GM10266 (cell line): ENCODE results near the gene ATG7.
"Not testable (repeated sequence)": the region's sequence is repeated elsewhere in the genome, so short reads cannot be mapped to it uniquely, and the experiment has no call there.

Experiments used
- DNase-seq: peaks from one replicate; pipeline ENCODE4 v3.0.0; 2012; ENCODE audit errors: extremely low spot score
- TF ChIP-seq, protein P1 (sequence below): IDR thresholded peaks from 2 replicates; pipeline ENCODE4 v1.5.1; 2012; ENCODE audit warnings: mild to moderate bottlenecking, low read depth; ENCODE audit not compliant: control insufficient read depth, insufficient read depth; ENCODE audit errors: missing control alignments

Gene ATG7

DNA sequence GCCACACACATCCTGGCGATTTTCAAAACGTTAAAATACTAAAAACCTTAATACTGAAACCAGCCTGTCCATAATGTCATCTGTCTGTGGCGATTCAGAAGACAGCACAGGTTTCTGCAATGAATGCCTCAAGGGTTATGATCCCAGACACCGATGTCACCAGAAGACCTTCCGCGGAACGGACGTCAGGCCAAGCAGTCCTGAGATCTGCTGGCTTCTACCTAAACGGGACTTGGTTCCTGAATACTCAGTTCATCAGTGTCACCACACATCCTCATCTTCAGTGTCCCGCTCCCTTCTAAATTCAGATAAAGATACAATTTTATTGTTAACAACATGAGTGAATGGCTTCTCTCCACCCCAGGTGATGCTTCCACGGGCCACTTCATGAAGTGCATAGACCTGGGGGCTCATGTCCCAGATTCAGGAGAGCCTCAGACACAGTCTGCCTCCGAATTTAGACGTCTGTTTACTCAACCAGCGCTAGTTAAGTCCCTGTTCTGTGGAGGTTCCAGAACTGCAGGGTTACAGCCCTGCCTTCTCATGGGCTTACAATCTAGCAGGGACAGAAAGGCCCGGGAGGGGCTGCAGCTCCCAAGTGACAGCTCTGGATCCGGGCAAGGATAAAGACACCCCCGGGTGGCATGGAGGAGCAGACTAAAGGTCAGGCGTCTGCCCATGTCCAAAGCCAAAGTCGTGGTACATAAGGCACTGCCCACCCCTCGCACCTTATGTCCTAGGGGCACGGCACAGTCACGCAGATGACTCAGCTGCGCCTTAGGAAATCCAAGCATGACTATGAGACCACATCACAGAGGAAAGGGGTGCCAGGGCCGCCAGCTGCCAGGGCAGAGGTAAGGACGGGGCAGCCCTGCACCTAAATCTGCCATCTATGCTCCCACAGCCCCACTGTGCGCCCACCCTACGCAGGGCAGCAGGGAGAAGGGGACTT lies 295.6 kb downstream of the ATG7 start:
- TF ChIP-seq, protein P1, sequence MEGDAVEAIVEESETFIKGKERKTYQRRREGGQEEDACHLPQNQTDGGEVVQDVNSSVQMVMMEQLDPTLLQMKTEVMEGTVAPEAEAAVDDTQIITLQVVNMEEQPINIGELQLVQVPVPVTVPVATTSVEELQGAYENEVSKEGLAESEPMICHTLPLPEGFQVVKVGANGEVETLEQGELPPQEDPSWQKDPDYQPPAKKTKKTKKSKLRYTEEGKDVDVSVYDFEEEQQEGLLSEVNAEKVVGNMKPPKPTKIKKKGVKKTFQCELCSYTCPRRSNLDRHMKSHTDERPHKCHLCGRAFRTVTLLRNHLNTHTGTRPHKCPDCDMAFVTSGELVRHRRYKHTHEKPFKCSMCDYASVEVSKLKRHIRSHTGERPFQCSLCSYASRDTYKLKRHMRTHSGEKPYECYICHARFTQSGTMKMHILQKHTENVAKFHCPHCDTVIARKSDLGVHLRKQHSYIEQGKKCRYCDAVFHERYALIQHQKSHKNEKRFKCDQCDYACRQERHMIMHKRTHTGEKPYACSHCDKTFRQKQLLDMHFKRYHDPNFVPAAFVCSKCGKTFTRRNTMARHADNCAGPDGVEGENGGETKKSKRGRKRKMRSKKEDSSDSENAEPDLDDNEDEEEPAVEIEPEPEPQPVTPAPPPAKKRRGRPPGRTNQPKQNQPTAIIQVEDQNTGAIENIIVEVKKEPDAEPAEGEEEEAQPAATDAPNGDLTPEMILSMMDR, result no peak
- no peak for DNase-seq

DNA sequence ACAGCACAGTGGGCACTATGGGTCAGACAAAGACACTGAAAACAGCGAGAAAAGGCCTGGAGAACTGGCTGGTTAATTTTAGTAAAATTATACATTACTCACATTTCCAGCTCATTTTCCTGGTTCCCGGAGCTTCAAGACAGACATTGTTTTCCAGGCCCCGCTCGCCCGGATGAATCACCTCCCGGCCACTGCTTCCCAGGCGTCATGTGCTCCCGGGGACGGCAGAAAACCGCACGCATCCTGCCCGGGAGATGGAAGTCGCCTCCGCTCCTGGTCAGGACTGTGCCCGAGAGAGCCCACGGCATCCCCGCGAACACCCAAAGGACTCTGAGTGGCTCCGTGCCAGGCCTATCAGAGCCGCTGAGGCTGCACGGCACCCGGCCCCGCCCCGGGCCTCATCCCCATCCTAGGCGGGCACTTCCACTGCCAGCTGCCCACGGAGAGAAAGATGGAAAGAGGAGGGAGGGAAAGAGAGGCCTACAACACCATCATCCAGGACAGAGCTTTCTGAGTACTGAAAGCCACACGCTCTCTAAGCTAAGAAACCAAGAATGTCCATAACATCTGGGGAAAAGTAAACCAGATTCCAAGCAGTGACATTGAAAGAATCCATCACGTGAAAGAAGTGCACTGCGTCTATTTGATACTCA lies 296.4 kb downstream of the ATG7 start:
- no peak for DNase-seq
- TF ChIP-seq, protein P1, result no peak

DNA sequence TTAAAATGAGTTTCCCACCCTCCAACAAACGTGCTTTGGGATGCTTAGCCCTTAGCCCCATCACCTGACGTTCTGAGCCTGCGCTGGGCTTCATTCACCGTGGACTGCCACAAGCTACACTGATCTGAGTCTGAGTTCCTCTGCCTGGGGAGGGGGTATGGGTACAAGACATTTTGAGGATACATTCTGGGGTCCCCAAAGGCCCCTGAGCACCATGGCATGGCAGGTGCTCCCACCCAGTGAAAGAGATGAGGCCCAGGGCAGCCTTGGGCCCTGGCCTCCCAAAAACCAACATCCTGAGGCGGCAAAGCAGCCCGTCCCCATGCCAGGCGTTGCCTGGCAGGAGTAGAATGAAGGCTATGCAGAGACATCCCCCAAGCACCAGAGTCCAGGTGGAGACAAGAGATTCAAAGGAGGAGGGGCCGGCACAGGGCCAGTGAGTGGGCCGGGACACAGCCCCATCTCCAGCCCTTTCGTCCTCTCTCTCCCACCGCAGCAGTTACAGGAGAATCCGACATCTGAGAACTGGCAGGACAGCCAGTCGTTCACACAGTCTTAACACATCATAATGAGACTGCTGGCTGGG lies 297.1 kb downstream of the ATG7 start:
- no peak for DNase-seq
- TF ChIP-seq, protein P1, result no peak

DNA sequence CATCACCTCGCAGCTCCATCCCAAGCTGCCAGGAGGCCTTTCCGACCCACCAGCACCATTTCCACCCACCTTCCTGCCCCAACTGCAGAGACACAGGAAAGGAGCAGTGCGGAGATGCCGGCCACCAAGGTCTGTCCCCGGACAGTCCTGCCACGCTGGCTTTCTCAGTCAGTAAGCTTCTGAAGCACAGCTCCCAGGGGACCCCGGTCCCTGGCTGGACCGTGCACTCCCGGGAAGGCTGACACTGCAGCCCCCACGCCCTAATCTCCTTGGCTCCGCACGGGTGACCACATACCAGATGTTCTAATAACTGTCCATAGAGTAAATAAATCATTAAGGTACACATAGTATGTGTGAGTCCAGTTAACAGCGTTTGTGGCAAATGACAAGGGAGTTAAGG lies 298.1 kb downstream of the ATG7 start:
- TF ChIP-seq, protein P1, result no peak

DNA sequence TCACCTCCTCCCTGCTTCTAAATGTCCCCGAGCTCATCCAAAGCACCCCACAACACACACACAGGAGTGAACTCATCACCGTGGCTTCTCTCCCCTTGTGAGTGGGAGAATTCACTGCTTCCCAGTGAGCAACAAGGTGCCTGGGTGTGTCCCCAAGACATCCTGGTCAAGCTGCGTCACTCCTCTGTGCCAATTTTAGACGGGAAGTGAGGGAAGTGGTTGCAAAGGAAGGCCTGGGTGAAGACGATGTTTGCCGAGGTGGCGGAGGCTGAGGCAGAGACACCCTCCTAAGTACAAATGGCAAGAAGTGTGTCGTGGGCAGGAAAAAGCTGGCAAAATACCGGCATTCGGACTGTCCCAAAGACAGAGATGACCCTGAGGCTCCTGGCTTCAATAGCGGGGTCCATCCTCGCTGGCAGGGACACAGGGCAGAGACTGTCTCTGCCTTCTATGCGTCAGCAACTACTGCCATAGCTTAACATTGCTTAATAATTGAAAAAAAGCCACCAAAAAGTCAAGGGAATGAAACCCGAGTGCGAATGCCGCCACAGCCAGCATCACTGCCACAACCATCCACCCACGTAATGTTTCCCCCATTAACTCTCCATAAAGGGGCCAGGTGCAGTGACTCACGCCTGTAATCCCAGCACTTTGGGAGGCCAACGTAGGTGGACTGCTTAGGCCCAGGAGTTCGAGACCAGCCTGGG lies 298.7 kb downstream of the ATG7 start:
- no peak for DNase-seq
- TF ChIP-seq, protein P1, result no peak

More for the DNA sequence above, 298.1 kb downstream of the ATG7 start:
- no peak for DNase-seq

DNA sequence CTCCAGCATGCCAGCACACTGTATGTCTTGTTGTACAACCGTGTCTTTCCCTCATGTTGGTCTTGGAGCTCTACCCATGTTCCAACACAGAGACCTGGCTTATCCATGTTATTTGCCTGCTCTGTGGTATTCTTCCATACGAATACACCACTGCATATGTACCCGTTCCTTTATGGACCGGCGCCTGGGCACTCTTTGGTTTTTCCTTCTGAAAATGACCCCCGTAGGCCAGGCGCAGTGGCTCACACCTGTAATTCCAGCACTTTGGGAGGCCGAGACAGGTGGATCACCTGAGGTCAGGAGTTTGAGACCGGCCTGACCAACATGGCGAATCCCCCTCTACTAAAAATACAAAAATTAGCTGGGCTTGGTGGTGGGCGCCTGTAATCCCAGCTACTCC lies 300.5 kb downstream of the ATG7 start:
- DNase-seq, result not testable (repeated sequence)

DNA sequence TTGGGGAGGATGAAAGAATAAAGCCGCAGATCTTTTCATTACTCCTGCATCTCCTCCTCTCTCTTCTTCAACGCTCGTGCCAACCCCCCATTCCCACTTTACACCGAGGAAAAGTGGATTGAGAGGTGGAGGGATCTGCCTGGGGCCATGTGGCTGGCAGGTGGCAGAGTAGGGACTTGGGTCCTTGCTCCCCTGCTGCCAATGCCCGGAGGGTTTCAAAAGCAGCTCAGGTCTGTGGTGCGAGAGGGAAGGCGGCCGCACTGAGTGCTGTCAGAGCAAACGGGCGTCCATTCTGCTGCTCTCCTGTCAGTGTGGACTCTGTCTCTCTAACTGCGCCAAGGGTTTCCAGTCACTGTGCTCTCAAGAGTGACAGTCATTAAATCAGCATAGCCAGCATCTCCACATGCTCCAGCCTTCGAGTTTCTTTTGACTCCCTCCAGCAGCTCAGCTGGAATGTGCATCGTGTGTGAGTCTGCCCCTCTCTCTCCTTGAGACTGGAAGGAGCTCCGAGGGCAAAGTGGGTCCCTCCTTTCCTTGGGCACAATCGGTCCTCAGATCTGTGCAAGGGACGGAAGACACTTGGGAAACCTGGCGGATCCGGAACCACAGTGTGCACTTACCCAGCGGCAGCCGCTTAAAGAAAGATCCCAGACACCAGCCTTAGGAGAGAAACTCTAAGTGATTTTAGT lies 302.9 kb downstream of the ATG7 start:
- TF ChIP-seq, protein P1, result no peak
- DNase-seq, result no peak
